Upper lobe of left lung (tissue), 4 donors: ENCODE results near the gene ZNF318.

Experiments used
- POLR2A ChIP-seq, 4 donors: fragments of 450-650 bp; IDR thresholded peaks; one replicate each; pipeline ENCODE4 v1.5.1; 2016 to 2017; ENCODE audit warnings: antibody characterized with exemption in 4 of 4, mild to moderate bottlenecking in 2 of 4
- TF ChIP-seq, protein P1 (sequence below), 6 experiments: fragments of 450-650 bp in 4 of 6; fragments of 200-600 bp in 2 of 6; sonication (generic) in 2 of 6; IDR thresholded peaks; one replicate each; pipeline ENCODE4 v1.5.1; 2016 to 2019; ENCODE audit warnings: antibody characterized with exemption in 6 of 6

DNA sequence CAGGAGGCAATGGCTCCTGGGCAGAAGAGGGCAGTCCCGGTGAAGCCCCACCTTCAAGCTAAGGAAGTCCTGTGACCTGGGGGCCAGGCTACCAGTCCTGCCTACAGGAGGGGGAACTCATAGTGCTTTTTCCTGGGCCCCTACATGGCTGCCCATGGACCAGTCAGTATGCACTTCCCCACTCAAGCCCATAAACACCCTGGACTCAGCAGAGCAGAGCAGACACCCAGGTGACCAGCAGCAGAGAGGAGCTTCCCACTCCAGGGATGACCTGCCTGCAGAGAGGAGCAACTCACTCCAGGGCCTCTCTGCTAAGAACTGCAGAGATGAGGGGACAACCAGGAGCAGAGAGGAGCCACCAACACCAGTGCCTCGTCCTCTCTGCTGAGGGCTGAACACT is 43.6 kb upstream of the ZNF318 start:
- no peak for TF ChIP-seq POLR2A (IDR thresholded peaks at IDR 0.05)
- TF ChIP-seq, protein P1, sequence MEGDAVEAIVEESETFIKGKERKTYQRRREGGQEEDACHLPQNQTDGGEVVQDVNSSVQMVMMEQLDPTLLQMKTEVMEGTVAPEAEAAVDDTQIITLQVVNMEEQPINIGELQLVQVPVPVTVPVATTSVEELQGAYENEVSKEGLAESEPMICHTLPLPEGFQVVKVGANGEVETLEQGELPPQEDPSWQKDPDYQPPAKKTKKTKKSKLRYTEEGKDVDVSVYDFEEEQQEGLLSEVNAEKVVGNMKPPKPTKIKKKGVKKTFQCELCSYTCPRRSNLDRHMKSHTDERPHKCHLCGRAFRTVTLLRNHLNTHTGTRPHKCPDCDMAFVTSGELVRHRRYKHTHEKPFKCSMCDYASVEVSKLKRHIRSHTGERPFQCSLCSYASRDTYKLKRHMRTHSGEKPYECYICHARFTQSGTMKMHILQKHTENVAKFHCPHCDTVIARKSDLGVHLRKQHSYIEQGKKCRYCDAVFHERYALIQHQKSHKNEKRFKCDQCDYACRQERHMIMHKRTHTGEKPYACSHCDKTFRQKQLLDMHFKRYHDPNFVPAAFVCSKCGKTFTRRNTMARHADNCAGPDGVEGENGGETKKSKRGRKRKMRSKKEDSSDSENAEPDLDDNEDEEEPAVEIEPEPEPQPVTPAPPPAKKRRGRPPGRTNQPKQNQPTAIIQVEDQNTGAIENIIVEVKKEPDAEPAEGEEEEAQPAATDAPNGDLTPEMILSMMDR (IDR thresholded peaks at IDR 0.05) = no peak
